HG03196 (cell line): ENCODE results near the gene YEATS2.
A peak's percentile ranks its signal among the peaks of the same experiment; 100 is the strongest.
"Not testable (repeated sequence)": the region's sequence is repeated elsewhere in the genome, so short reads cannot be mapped to it uniquely, and the experiment has no call there.

Experiments
- ATAC-seq: cut with Tn5 transposase; IDR thresholded peaks from one replicate; pipeline ENCODE4 v1.9.1; 2021; ENCODE audit not compliant: unreplicated experiment

YEATS2 gene

DNA sequence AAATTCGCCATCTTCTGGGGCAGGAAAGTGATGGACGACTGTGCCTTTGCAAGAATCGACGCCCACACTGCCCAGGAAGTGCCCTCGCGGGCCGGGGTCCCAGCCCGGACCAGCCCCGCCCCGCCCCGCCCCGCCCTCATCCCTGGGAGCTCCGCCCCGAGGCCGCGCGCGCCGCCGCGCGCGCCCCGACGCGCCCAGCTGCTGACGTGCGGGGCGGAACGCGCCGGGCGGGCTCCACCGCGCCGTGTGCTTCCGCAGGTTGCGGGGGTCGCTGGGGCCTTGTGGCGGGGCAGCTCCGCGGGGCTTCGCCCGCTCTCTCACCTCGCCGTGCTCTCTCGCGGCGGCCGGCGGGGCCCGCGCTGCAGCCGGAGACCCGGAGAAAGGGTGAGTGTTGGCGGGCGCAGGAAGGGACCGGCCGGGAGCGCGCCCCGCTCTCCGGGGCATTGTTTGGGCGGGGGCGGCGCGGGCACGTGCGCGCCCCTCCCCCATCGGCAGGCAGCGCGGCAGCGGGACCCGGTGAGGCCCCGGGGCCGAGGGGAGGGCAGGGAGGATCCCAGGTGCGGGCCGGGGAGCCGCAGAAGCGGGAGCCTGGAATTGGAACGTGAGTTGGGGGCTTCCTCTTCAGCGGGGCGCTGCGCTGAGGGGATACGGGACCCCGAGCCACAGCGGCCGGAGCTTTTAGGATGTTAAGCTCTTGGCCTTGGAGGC, at the start of gene YEATS2:
YEATS2 (plus strand) TSS at position 188 of the 708 bp plus-strand sequence. CDS start 17,366 bp downstream, outside the sequence.
- ATAC-seq, result peak; percentile 67

DNA sequence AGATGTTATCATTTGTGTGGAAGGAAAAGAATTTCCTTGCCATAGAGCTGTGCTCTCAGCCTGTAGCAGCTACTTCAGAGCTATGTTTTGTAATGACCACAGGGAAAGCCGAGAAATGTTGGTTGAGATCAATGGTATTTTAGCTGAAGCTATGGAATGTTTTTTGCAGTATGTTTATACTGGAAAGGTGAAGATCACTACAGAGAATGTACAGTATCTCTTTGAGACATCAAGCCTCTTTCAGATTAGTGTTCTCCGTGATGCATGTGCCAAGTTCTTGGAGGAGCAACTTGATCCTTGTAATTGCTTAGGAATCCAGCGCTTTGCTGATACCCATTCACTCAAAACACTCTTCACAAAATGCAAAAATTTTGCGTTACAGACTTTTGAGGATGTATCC, 47.0 kb upstream of the YEATS2 start:
- no peak for ATAC-seq

DNA sequence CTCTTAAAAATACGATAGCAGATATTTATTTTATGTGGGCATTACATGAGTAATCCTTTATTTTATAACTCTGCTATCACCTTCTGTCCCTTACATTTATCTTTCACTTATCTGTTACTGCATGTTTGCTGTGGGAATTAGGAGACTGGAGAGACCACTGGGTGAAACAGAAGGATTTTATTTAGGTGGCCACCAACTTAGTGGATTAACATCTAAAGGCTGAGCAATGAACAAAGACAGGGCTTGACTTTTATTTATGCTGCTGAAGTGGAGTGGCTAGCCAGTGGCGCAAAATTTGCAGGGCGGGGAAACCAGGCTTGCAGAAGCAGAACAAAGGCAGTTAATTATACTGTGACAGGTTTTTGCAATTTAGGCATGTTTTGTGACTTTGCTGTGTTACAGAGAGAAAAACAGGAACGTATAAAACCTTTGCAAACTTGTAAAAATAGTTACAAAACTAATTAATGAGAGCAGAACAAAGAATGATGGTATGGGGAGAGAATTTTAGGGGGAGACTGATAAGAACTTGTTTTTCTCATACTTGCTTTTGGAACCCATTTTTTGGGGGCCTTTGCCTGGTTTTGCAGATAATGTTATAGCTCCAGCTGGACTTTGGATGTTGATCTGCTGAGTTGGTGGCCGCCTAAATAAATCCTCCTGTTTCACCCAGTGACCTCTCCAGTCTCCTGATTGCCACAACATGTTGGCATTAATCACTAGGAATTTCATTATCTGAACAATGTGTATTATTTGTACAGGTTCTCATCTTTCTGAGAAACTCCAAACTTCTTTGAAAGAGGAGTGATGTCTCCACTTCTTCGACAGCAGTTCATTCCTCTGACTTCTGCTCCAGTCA, 44.2 kb upstream of the YEATS2 start:
- no peak for ATAC-seq

DNA sequence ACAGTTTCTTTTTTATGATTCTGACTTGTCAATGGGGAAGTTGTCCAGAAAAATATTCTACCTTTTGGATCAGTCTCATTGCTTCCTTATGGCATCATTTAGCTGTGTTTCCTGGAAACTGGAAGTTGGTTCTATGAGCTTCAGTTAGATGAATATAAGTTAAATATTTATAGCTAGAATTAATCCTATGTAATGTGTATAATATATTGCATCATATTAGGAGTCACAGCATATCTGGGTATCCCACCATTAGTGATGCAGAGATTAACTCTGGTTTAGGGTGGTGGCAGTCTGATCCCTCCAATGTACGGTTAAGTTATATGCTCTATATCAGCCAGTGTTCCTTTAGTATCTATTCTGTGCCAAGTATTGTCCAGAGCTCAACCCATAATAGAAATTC, 42.9 kb upstream of the YEATS2 start:
- no peak for ATAC-seq

GRCh38 chr3:183662099-183662498, 35.5 kb upstream of the YEATS2 start:
- ATAC-seq, result no peak

DNA sequence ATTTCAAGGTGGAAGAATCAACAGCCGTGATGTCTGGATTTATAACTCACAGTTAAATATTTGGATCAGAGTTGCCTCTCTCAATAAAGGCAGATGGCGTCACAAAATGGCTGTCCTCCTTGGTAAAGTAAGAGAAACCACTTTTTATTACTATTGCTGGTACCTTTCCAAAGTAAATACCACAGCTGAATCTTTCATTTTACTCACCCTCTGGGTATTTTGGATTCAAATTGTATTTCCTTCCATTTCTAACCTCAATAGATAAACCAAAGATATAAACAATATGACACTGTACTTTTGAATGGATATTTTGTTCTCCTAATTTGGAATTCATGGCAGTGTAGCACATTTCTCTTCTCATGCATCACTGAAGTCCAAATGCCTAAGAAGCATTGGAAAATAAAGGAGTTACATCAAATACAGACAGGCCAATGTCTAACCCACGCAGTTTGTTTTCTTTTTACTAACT, 32.6 kb upstream of the YEATS2 start:
- no peak for ATAC-seq

DNA sequence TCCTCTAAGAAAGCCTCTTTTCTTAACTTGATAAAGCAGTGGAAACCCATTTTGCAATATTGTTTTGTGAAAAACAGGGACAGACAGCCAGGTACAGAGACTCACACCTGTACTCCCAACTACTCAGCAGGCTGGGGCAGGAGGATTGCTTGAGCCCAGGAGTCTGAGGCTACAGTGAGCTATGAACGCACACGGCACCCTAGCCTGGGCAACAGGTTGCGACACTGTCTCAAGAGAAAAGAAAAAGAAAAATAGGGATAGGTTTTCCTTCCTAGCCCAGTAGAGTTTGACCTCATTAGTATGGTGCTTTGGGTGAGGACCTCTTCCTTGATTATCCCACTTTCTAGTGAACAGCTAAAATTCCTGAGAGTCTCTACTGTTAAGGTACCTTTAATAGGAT, 17.5 kb upstream of the YEATS2 start:
- no peak for ATAC-seq

DNA sequence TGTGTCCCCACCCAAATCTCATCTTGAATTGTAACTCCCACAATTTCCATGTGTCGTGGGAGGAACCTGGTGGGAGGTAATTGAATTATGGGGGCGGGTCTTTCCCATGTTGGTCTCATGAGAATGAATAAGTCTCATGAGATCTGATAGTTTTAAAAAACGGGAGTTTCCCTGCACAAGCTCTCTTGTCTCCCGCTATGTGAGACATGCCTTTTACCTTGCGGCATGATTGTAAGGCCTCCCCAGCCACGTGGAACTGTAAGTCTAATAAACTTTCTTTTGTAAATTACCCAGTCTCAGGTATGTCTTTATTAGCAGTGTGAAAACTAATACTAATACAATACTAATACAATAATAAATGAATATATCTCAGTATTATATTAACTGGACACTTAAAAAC, 9.9 kb upstream of the YEATS2 start:
- ATAC-seq, result no peak

GRCh38 chr3:183688874-183689273, 8.7 kb upstream of the YEATS2 start:
- no peak for ATAC-seq

- ATAC-seq, result not testable (repeated sequence)
Observed at GRCh38 chr3:183689621-183690020, 8.0 kb upstream of the YEATS2 start.

DNA sequence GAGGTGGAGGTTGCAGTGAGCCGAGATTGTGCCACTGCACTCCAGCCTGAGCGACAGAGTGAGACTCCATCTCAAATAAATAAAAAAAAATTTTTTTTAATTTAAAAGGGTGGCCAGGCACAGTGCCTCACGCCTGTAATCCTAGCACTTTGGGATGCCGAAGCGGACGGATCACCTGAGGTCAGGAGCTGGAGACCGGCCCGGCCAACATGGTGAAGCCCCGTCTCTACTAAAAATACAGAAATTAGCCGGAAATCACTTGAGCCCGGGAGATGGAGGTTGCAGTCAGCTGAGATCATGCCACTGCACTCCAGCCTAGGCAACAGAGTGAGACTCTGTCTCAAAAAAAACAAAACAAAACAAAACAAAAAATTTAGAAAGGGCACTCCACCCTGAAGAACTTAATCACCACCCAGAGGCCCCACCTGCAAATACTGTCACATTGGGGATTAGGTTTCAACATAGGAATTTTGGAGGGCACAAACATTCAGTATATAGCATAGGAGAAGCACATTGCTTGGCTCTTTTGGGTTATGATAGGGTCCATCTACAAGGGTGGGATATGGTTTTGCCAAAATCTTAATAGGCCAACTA, 7.1 kb upstream of the YEATS2 start:
- no peak for ATAC-seq

DNA sequence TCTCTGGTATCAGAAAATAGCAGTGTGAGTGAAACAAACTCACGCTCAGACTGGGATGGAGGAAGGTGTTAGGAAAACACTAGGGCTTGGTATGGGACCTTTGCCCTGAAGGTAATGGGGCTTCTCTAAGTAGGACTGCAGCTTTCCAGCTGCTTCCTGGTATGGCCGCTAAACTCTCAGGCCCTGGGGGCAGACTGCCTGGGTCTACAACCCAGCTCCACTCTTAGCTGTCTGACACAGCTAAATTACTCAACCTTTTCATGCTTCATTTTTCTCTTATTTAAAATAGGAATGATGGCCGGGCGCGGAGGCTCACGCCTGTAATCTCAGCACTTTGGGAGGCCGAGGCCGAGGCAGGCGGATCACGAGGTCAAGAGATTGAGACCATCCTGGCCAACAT, 5.2 kb upstream of the YEATS2 start:
- ATAC-seq, result no peak

DNA sequence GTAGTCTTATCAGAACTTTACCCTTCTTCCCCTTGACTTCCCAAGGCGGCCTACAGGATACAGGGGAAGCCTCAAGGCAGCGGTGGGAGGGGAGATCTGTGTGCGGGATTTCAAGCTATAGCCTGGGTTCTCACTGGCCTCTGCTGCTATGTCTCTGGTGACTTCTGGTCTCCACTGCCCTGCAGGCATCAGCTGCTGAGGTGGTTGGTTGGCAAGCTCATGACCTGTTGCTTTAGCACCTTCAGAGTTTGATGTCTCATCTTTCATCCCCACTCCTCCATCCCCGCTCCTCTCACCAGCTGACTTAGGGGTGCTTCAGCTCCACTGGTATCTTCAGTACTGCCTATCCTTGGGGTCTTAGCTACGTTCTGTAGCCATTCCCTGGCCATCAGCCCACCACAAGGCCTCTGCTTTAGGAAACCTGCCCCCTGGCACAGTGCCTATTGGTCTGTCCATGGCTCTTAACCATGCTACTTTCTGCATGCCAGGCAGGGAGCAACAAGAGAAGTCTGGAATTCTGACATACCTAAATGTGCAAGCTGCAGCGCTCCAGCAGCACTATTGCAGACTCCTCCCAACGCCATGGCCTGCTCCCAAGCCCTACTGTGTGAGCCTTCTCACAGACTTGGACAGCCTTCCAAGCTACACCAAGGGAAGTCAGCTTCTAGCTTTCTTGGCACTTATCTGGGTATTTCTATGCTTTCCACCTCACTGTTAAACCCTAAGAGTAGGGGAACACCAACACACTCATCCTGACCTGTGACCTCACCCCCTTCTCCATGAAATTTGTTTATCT, 1.8 kb upstream of the YEATS2 start:
- no peak for ATAC-seq

DNA sequence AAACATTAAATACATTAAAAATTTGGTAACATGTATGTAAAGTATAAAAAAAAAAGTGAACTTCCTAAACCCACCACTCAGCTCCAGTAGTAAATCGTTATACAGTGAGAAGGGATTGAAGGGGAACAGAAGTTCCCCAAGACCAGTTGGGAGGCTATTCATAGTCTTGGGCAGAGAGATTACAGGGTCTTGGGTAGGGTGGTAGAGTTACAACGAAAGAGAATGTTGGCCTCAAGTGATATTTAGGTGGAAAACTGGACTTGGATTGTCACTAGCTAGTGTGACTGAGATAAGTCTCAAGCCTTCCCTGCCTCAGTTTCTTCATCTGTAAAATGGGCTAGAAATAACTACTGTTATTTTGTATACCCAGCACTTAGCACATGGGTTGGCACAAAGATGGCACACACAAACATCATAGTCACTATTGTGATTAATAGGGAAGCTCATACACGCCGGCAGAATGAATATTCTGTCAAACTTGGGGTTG, 431 bp upstream of the YEATS2 start:
- ATAC-seq, result no peak

- peak; percentile 28 for ATAC-seq
Observed at GRCh38 chr3:183698318-183698751, 738 bp downstream of the YEATS2 start.

- ATAC-seq, result no peak
Observed at GRCh38 chr3:183698756-183699155, 1.2 kb downstream of the YEATS2 start.

GRCh38 chr3:183699238-183699947, 1.8 kb downstream of the YEATS2 start:
- ATAC-seq, result no peak

DNA sequence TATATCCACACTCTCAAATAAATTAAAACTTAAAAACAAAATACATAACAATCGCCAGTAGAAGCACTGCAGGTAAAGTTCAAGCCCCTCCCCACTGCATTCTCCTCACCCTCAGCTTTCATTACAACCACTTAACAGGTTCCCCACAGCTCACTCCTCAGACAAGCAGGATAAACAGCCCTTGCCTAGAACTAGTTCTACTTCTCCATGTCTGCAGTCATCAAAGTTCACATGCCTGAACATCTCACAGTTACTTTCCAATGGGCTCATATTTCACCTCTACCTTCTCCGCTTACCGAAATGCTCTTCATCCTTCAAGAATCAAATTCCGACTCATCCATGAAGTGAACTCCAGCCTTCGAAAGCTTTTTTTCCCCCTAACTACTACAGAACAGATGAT, 4.1 kb downstream of the YEATS2 start:
- ATAC-seq, result no peak

DNA sequence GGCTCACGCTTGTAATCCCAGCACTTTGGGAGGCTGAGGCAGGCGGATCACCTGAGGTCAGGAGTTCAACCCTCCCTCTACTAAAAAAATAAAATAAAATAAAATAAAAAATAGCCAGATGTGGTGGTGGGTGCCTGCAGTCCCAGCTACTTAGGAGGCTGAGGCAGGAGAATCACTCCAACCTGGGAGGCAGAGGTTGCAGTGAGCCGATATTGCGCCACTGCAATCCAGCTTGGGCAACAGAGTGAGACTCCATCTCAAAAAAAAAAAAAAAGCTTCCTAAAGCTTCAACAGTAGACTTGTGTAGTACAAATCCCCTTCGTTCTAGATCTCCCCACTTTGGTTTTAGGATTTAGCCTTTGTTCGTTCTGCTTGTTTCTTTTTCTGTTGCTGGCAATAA, 6.3 kb downstream of the YEATS2 start:
- not testable (repeated sequence) for ATAC-seq

DNA sequence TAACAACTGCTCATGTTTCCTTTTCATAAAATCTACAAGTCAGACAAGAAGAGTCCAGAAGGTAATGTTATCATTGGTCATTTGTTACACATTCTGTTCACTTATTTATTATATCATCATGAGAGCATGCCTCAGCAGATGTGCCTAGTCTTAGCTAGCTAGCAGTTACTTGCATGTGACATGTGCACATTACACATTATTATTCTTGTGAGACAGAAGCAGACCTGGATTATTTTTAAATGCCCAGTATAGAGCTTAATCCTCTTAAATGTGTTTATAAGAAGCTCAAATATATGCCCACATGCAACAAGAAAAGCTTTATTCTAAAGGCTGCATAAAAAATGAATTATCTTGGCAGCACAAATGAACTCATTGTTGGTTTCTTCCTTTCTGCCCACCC, 12.6 kb downstream of the YEATS2 start:
- ATAC-seq, result no peak
